Activated CD4-positive, CD25-positive, alpha-beta regulatory T cell treated with anti-CD3 and anti-CD28 coated beads, Interleukin-2, amount 50 U/mL, for 72 hours (primary cell): Measurements from ENCODE around the gene XCR1.
"Not testable (repeated sequence)": the region's sequence is repeated elsewhere in the genome, so short reads cannot be mapped to it uniquely, and the experiment has no call there.

Experiments used
- DNase-seq: peaks from one replicate; pipeline ENCODE4 v3.0.0; 2021

XCR1 gene

DNA sequence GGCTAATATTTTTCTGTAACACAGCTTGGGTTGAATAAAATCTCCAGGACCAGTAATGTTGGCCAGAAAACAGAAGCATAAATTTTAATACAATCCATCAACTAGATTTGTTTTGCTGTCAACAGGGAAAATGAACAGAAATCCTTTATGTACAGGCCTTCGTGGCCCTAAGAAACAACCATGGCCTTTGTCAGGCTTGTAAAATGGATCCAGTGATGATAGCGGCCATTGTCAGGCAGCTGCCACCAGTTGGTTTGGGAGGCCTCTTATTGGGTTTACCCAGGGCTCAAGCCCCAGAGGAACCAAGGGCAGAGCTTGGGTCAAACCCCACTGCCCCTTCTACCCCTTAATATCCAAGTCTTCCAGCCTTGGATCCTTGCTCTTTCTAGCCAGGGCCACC is 26.1 kb downstream of the XCR1 start:
- no peak for DNase-seq

DNA sequence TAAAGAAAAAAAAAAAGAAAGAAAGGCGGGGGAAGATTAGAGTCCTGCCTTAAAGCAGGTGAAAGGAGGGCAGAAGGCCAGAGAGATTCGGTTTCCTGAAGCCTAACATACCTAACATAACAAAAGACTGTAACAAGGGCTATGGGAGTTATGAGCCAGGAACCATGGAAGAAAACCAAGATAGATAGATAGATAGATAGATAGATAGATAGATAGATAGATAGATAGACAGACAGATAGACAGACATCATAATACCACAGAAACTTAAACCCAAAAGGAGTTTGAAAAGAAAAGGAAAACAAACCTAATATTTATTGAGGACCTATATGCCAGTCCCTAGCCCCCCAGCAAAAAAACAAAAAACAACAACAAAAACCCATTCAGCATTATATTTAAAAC is 29.3 kb downstream of the XCR1 start:
- no peak for DNase-seq

DNA sequence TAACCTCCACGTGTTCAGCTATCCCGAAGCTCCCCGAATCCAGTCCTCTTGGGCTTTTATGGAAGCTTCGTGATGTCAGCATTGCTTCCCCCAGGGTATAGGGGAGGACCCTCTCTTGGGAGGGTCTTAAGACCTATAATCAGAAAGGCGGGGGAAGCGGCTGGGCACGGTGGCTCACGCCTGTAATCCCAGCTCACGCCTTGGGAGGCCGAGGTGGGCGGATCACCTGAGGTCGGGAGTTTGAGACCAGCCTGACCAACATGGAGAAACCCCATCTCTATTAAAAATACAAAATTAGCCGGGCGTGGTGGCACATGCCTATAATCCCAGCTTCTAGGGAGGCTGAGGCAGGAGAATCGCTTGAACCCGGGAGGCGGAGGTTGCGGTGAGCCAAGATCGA is 29.8 kb downstream of the XCR1 start:
- DNase-seq, result not testable (repeated sequence)

- peak; percentile 88 for DNase-seq
Measured at GRCh38 chr3:45995236-45996192, 31.8 kb downstream of the XCR1 start, which contains the start of gene FYCO1. TSS of gene FYCO1 (minus strand) at chr3:45995824. CDS start at chr3:45984910, 10,914 bp downstream.

- DNase-seq, result peak; percentile 52
Measured at GRCh38 chr3:45994419-45995235, 32.7 kb downstream of the XCR1 start.

DNA sequence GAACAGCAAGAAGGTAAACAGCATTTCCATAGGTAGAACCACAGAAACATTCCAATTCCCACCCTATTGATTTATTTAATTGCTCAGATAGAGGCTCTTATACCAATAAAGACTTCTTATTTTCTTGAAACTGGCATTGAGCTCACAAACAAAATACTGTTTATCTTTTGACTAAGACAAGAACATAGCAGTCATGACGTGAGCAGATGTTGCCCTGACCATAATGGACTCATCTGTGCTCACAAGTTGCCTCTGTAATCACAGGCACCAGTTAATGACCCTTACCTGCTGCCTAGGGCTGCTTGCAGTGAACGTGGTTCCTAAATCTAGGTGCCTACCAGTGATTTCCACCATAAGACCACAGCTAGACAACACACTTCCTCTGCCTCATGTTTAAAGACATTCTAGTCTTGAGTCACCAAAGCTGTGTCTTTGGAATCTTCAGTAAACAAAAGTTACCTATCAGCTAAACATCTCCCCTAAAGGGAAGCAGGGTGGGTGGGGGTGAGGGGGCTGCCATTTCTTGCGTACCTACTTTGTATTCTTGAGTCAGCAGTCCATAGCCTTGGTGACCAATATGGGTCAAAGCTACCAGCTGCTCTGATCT is 33.8 kb downstream of the XCR1 start:
- DNase-seq, result no peak

DNA sequence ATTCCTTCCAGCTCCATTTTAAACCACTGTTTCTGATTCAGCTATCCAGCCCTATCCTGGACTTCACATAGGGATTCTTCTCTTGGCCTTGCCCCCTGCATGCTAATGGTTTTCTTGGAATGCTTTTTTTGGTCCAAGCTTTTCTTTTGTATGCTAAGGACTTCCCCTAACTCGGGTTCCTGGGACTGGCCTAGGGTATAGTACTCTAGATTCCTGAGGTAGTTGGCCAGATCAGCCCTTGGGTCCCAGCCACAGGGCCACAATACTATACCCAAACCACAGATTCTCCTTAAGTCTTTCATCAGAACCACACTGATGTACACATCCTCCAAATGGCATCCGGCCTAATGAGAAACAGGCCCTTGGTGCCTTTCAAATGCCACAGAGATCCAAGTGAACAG is 34.5 kb downstream of the XCR1 start:
- no peak for DNase-seq

DNA sequence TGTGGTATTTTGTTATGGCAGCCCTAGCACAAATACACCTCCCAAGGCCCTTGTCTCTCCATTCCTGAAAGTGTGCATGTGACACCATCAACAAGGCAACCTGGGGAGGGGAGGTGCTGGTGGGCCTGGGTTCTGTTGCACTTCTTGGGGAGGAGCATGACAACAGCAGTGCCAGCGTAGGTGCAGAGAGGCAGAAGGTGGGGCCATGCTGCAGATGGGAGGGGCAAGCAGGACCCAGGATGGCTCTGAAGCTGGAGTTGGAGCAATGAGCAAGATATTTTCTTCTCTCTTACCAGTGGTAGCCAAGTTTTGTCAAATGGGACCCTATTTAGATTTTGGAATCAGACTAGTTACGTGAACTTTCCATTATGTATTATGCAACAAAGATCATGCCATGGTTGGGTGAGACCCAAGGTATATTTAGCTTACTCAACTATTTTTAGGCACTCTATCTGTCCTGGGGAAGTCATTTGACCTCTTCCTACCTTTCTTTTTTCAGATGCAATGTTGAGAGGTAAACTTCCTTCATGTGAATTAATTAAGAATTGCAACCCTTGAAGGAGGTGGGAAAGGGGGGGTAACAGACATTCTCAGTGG is 35.1 kb downstream of the XCR1 start:
- DNase-seq, result no peak

DNA sequence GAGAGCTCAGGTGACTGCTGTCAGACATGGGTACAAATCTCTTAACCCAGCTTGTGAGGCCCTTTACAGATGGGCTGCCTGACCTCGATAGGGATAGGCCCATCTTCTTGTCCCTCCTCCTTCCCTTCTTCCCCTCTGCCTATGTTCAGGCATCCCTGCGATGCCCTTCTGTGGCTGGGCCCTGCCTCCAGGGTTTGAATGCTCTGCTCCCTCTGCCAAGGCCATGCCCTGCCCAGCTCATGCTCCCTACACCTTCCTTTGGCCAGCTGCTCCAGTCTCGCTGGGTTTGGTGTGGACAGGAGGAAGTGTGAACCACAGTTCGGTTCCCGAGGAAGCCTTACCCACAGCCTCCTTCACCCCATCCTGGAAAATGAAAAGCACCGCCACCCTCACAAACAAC is 35.9 kb downstream of the XCR1 start:
- no peak for DNase-seq

DNA sequence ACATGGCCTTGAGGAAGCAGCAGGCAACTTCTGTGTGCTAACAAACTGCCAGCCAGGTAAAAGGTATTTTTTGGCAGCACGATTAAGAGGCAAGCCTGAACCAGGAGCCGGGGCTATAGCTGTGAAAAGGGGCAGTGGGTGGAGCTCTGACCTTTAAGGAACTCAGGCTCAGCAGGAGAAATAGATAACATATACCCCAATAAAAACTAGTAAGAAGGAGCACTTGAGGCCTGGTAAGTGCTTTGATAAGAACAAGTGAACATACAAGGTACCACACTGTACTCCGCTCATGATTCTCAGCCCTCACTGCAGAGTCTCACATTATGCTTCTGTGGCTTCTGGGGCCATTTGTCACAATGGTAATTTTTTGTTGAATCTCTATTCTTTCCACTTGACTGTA is 37.1 kb downstream of the XCR1 start:
- DNase-seq, result no peak

GRCh38 chr3:45988804-45989203 is 38.5 kb downstream of the XCR1 start:
- no peak for DNase-seq

DNA sequence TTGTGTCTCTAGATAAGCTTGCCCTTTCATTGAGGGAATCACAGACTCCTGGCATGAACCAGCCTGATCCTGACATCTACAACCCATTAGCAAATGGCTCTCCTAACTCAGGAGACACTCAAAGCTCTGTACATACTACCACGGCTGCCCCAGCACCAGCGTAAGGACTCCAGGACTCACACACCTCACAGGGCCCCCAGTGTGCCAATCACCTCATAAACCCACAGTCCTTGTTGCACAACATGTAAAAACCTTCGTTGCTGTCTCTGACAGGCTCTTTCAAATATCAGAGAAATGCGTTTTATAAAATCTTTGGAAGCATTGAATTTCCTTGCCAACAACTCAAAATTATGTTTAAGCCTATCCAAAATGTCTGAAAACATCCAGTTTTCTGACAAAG is 38.9 kb downstream of the XCR1 start:
- no peak for DNase-seq

DNA sequence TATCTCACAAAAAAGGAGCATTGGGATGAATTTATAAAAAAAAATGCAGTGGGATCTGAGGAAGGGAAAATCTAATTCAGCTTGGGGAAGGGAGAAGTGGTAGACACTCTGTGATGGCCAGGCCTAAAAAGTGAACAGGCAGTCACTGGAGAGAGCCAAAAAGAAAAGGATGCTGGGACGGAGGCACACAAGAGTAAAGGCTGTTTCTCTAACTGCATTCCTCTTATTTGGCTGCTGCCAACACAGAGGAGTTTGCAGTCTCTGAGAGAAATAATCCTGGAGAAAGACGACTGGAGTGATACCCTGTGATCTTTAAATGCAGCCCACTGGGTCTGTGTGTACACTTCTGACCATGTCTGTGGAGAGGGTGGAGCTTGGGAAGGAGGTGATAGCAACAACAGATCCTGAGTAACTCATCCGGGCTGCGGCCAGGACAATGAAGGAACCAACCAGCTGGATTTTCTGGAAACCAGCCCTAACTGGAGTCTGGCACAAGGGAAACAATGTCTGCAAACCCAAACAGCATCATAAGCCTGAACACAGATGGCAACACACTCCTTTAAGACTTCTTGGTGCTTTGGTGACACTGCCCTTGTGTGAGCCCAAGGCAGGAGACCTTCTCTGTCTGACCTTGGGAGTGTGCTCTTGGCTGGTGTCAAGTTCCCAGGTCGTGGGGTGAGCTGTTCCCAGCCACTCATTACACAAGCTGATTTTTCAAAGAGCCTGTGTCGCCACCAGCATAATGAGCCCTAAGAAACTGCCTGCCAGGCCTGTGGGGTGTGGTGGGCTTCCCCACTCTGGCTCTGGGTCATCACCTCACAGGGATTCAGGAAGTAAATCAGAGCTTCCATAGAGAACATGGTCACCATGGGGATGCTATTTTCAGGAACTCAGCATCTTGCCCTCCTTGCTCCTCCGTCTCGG is 39.7 kb downstream of the XCR1 start:
- DNase-seq, result no peak

GRCh38 chr3:45986303-45986982 is 40.8 kb downstream of the XCR1 start:
- no peak for DNase-seq

GRCh38 chr3:45985532-45986302 is 41.6 kb downstream of the XCR1 start:
- DNase-seq, result no peak

DNA sequence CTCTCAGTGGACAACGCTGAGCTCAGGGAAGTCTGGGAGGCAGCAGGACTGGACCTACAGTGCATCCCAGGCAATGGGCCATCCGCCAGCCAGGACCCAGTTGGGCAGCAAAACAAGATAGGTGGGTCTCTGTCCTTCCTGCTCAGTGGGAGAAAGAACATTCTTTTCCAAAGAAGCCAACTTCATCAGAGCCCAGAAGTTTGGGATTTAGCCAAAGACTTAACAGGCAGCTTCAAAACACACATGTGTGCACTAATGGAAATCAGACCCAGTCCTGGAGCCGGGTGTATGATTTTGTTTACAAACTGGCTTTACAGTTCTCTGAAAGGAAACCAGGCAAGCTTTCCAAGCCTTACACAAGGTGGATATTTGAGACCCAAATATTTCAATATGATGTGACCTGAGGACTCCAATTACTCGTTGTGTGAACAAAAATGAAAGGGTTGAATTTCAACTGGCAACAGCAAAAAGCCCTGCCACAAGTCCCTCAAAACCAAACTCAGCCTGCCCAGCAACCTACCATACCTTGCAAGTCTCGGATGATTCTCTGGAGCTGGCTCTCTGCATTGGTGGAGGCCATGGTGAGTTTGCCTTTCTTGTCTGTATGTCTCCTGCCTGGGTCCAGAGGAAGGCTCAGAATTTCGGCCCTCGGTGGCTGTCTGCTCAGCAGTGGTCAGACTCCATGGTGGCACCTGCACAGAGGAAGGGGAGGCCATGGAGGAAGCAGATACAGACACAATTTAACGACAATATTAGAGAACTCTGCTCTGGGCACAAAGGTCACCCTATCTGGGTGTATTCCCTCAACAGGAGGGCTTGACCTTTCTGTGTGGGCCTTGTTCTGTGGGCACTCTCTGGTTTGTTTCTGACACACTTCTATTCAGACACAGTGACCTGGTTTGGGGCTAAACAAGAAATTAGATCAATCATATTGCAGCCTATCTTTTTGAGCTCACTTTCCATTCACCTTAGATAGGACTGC is 42.7 kb downstream of the XCR1 start:
- DNase-seq, result no peak

GRCh38 chr3:45983770-45984169 is 43.5 kb downstream of the XCR1 start:
- no peak for DNase-seq

DNA sequence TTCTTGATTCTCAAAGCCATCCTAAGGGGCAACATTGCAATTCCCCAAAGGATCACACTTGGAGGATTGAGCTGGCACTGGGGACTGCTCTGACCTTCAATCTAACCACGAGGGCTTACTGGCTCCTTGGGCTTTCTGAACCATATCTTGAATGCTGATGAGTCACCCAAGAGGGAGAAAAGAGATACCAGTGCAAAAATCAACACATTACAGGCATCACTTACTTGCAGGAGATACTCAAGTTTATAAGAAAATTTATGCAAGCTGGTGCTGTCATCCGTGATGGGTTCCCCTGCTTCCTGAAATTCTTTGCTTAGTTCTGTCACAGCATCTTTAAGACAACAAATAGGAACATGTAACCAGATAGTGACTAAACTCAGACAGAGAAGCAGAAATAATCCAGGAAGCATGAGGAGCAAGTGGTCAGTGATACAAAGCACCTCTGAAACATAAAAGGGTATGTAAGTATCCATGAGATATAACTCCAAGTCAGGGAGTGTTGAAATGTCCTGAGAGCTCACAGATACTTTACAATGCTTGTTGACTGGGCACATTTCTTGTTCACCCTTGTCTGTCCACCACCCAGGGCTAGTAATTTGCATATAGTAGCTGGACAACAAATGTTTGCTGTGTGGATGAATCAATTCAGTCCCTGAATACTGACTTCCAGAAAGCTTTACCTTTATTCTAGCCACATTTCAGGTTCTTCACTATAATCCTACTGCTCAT is 45.8 kb downstream of the XCR1 start:
- no peak for DNase-seq
